Glomerular endothelial cell (primary cell): Measurements from ENCODE around the gene CLN6. TPM values are rescaled to one million over a fixed set of nuclear protein-coding genes. Genes with fewer than 3 reads are reported as not detected.

Experiments
- total RNA-seq: library from RNA; depleted of rRNA; stranded (reverse); fragments of >200 nt; gene quantifications from 2 replicates; pipeline ENCODE4 v1.2.3, GENCODE V29; 2015

CLN6 gene
- total RNA-seq, 1 donor from 2014 or later, result 26.3 TPM

Other genes starting within 250 kb of the CLN6 start
- gene PIAS1, start 175.4 kb downstream of the CLN6 start, total RNA-seq, result 10.6 and 24.5 TPM in 2 replicates
- gene CALML4, start 24.4 kb downstream of the CLN6 start, total RNA-seq, result 6.3 and 7.2 TPM in 2 replicates
- 29.5 and 37.2 TPM in 2 replicates for gene FEM1B, start 48.0 kb upstream of the CLN6 start, total RNA-seq
- gene ITGA11, start 202.4 kb upstream of the CLN6 start, total RNA-seq, result 50.8 and 54.2 TPM in 2 replicates